ENCODE data around the gene TXNDC2. TPM values are rescaled to one million over a fixed set of nuclear protein-coding genes. Genes with fewer than 3 reads are reported as not detected.

The TXNDC2 gene
- total RNA-seq, 3 donors from 2014 or later (not counting 1 experiment from before 2014, with no cell fraction given): not detected

GRCh38 chr18:9872823-9873222 is 12.9 kb upstream of the TXNDC2 start:
- no peaks in the 10 kb centered on the region for H3K36me3 Mint-ChIP-seq
- peaks cover 3% of the 10 kb centered on the region for H3K27me3 ChIP-seq (ENCODE audit: control insufficient read depth, insufficient read depth, low read length)
- H3K4me3 ChIP-seq (ENCODE audit: low read length): no peak overlapping the region
- H3K27ac Mint-ChIP-seq: no peak overlapping the region
- peaks cover 15 to 38% of the 10 kb centered on the region in 2 donors for H3K27me3 Mint-ChIP-seq (ENCODE audit: low read depth in 2 of 2)
- intact Hi-C loops (cut with micrococcal nuclease): no loop called here
- no peaks in the 10 kb centered on the region for H3K9me3 Mint-ChIP-seq
- no peak overlapping the region for H3K27ac ChIP-seq (ENCODE audit: low read length)
- DNase-seq (no peak), ATAC-seq (no peak)
- TF ChIP-seq CTCF (IDR thresholded peaks at IDR 0.05): no peak
- H3K36me3 ChIP-seq (ENCODE audit: control insufficient read depth, insufficient read depth, low read length): no peaks in the 10 kb centered on the region
- no peaks in the 10 kb centered on the region for H3K4me1 ChIP-seq (ENCODE audit: control insufficient read depth, insufficient read depth, low read length)
- H3K4me3 Mint-ChIP-seq: no peak overlapping the region
- no peaks in the 10 kb centered on the region for H3K4me1 Mint-ChIP-seq
- H3K9me3 ChIP-seq (ENCODE audit: control insufficient read depth, insufficient read depth, low read length): no peaks in the 10 kb centered on the region

DNA sequence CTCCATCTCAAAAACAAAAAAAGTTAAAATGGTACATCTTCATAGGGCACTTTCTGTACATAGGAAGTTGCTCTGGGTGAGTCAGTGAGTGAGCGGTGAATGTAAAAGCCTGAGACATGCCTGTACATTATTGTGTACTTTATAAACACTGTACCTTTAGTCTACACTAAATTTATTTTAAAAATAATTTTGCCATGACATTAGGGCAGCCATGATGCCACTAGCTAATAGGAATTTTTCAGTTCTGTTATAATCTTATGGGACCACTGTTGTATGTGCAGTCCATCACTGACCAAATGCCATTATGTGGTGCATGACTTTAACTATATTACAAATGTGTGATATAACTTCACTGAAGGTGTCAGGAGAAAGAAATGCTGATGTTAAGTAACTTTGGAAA is 11.0 kb upstream of the TXNDC2 start:
- Histone ChIP-seq H3K4me3 (ENCODE audit: low read length) (no peak overlapping the region), H3K27me3 (ENCODE audit: control insufficient read depth, insufficient read depth, low read length) (no peaks in the 10 kb centered on the region), H3K36me3 (ENCODE audit: control insufficient read depth, insufficient read depth, low read length) (no peaks in the 10 kb centered on the region), H3K4me1 (ENCODE audit: control insufficient read depth, insufficient read depth, low read length) (no peaks in the 10 kb centered on the region), H3K27ac (ENCODE audit: low read length) (no peak overlapping the region), H3K9me3 (ENCODE audit: control insufficient read depth, insufficient read depth, low read length) (no peaks in the 10 kb centered on the region)
- H3K36me3 Mint-ChIP-seq: no peaks in the 10 kb centered on the region
- no peak for TF ChIP-seq CTCF (IDR thresholded peaks at IDR 0.05)
- no peak overlapping the region for H3K4me3 Mint-ChIP-seq
- no peak overlapping the region for H3K27ac Mint-ChIP-seq
- intact Hi-C loops (cut with micrococcal nuclease): no loop called here
- no peaks in the 10 kb centered on the region for H3K4me1 Mint-ChIP-seq
- peaks cover 12 to 38% of the 10 kb centered on the region in 2 donors for H3K27me3 Mint-ChIP-seq (ENCODE audit: low read depth in 2 of 2)
- WGBS (ENCODE audit: insufficient coverage): no CpG with 5 or more reads among the region's 1 CpG
- no peak for DNase-seq
- no peaks in the 10 kb centered on the region for H3K9me3 Mint-ChIP-seq
- no peak for ATAC-seq

GRCh38 chr18:9876212-9876866 is 9.4 kb upstream of the TXNDC2 start:
- Mint-ChIP-seq H3K4me1 (no peaks in the 10 kb centered on the region), H3K27ac (no peak overlapping the region), H3K4me3 (no peak overlapping the region), H3K36me3 (no peaks in the 10 kb centered on the region), H3K27me3 (ENCODE audit: low read depth in 2 of 2) (peaks cover 4 to 28% of the 10 kb centered on the region in 2 donors), H3K9me3 (no peaks in the 10 kb centered on the region)
- ATAC-seq: no peak
- H3K4me1 ChIP-seq (ENCODE audit: control insufficient read depth, insufficient read depth, low read length): no peaks in the 10 kb centered on the region
- H3K4me3 ChIP-seq (ENCODE audit: low read length): no peak overlapping the region
- H3K27me3 ChIP-seq (ENCODE audit: control insufficient read depth, insufficient read depth, low read length): no peaks in the 10 kb centered on the region
- H3K36me3 ChIP-seq (ENCODE audit: control insufficient read depth, insufficient read depth, low read length): no peaks in the 10 kb centered on the region
- no peak overlapping the region for H3K27ac ChIP-seq (ENCODE audit: low read length)
- no peak for DNase-seq
- 71% methylated on average over 2 of the region's 2 CpGs for WGBS (ENCODE audit: insufficient coverage)
- intact Hi-C loops (cut with micrococcal nuclease): no loop called here
- TF ChIP-seq CTCF (IDR thresholded peaks at IDR 0.05): no peak
- H3K9me3 ChIP-seq (ENCODE audit: control insufficient read depth, insufficient read depth, low read length): no peaks in the 10 kb centered on the region
